ENCODE results near the gene PARS2. TPM values are rescaled to one million over a fixed set of nuclear protein-coding genes. Genes with fewer than 3 reads are reported as not detected.

Gene PARS2
- polyA plus RNA-seq, 1 donor from 2014 or later: 1.9 TPM

DNA sequence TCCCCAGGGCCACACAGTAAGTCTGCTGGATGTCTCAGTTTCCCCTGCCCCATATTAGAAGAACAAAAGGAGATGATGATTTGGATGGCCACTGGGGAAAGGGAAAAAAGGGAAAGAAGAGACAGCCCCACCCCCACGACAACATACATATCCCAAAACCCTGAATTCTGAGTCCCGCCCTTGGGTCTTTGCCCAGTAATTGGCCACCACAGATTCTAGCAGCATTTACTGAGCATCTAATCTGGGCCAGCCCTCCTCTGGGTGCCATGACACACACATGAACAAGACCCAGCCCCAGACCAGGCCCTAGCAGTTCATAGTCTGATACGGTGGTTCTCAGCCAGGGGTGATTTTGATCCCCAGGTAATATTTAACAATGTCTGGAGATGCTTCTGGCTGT, 53.9 kb downstream of the PARS2 start:
- no peaks in the 10 kb centered on the region for H4K20me1 ChIP-seq (ENCODE audit: insufficient read depth)
- H3K9me3 ChIP-seq (ENCODE audit: low read length): no peaks in the 10 kb centered on the region
- no peak overlapping the region for H2AFZ ChIP-seq (ENCODE audit: low read depth, low read length)
- no peaks in the 10 kb centered on the region for H3K9me2 ChIP-seq (ENCODE audit: insufficient read depth, low read length)
- no peaks in the 10 kb centered on the region for H3F3A ChIP-seq (ENCODE audit: insufficient read depth, low read length, poor library complexity, severe bottlenecking)
- no peak overlapping the region for H3K4me2 ChIP-seq (ENCODE audit: low read length)
- no peaks in the 10 kb centered on the region for H3K36me3 ChIP-seq (ENCODE audit: insufficient read depth, low read length)
- H3K4me3 ChIP-seq (ENCODE audit: low read length): no peak overlapping the region
- TF ChIP-seq, protein P1, sequence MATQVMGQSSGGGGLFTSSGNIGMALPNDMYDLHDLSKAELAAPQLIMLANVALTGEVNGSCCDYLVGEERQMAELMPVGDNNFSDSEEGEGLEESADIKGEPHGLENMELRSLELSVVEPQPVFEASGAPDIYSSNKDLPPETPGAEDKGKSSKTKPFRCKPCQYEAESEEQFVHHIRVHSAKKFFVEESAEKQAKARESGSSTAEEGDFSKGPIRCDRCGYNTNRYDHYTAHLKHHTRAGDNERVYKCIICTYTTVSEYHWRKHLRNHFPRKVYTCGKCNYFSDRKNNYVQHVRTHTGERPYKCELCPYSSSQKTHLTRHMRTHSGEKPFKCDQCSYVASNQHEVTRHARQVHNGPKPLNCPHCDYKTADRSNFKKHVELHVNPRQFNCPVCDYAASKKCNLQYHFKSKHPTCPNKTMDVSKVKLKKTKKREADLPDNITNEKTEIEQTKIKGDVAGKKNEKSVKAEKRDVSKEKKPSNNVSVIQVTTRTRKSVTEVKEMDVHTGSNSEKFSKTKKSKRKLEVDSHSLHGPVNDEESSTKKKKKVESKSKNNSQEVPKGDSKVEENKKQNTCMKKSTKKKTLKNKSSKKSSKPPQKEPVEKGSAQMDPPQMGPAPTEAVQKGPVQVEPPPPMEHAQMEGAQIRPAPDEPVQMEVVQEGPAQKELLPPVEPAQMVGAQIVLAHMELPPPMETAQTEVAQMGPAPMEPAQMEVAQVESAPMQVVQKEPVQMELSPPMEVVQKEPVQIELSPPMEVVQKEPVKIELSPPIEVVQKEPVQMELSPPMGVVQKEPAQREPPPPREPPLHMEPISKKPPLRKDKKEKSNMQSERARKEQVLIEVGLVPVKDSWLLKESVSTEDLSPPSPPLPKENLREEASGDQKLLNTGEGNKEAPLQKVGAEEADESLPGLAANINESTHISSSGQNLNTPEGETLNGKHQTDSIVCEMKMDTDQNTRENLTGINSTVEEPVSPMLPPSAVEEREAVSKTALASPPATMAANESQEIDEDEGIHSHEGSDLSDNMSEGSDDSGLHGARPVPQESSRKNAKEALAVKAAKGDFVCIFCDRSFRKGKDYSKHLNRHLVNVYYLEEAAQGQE (IDR thresholded peaks at IDR 0.05; ENCODE audit: borderline replicate concordance): no peak
- TF ChIP-seq CTCF (IDR thresholded peaks at IDR 0.05; ENCODE audit: poor library complexity, severe bottlenecking) (no peak), RAD21 (conservative IDR thresholded peaks at IDR 0.05) (no peak), MXI1 (conservative IDR thresholded peaks at IDR 0.05; ENCODE audit: poor library complexity, severe bottlenecking) (no peak), TAF1 (IDR thresholded peaks at IDR 0.05; ENCODE audit: low read depth) (no peak), EP300 (conservative IDR thresholded peaks at IDR 0.05; ENCODE audit: poor library complexity, severe bottlenecking) (no peak), EZH2 (IDR thresholded peaks at IDR 0.05; ENCODE audit: borderline replicate concordance, insufficient read depth, low read length, poor library complexity, severe bottlenecking) (no peak), SMC3 (conservative IDR thresholded peaks at IDR 0.05; ENCODE audit: poor library complexity) (no peak), POLR2AphosphoS5 (IDR thresholded peaks at IDR 0.05) (no peak)
- H3K79me2 ChIP-seq (replicated peaks; ENCODE audit: insufficient read depth, low read length): no peaks in the 10 kb centered on the region
- H3K27me3 ChIP-seq (ENCODE audit: insufficient read depth, low read depth, low read length): no peaks in the 10 kb centered on the region
- no peak overlapping the region for H3K9ac ChIP-seq (ENCODE audit: low read length)
- no peak overlapping the region for H3K27ac ChIP-seq (ENCODE audit: low read length)

DNA sequence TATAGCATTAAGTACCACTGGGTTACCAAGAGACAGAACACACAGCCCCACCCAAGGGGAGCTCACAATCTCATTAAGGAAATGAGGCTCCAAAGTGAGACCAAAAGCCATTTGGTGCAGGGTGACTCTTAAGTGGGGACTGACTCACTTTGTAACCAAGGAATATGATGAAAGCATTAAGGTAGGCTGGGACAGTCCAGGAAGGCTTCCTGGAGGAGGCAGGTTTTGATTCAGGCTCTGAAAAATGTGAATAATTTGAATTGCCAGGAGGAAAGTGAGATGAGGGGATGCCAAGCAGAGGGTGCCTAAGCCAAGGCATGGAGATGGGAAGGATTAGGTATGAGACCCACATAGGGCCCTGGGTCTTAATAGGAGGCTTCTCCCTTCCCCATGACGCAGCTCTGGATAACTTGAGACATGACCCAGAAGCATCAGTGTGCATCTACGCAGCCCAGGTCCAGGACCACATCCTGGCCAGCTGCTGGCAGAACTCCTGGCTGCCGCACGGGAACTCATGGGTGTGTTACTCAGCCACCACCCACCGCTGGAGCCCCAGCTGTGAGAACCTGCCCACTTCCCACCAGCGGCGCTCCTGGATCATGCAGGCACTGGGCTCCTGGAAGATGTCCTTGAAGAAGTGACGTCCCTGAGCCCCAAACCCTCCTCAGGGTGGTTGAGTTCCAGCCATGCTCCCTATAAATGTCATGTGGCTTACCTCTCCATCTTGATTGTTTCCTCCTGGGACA, 54.6 kb downstream of the PARS2 start:
- Histone ChIP-seq H4K20me1 (ENCODE audit: insufficient read depth) (no peaks in the 10 kb centered on the region), H3K27ac (ENCODE audit: low read length) (no peak overlapping the region), H3K36me3 (ENCODE audit: insufficient read depth, low read length) (no peaks in the 10 kb centered on the region), H3K4me2 (ENCODE audit: low read length) (no peak overlapping the region), H3K79me2 (replicated peaks; ENCODE audit: insufficient read depth, low read length) (no peaks in the 10 kb centered on the region), H2AFZ (ENCODE audit: low read depth, low read length) (no peak overlapping the region), H3K9me2 (ENCODE audit: insufficient read depth, low read length) (no peaks in the 10 kb centered on the region), H3K4me3 (ENCODE audit: low read length) (no peak overlapping the region), H3K9me3 (ENCODE audit: low read length) (no peaks in the 10 kb centered on the region), H3F3A (ENCODE audit: insufficient read depth, low read length, poor library complexity, severe bottlenecking) (no peaks in the 10 kb centered on the region), H3K27me3 (ENCODE audit: insufficient read depth, low read depth, low read length) (no peaks in the 10 kb centered on the region), H3K9ac (ENCODE audit: low read length) (no peak overlapping the region)
- TF ChIP-seq SMC3 (conservative IDR thresholded peaks at IDR 0.05; ENCODE audit: poor library complexity) (no peak), RAD21 (conservative IDR thresholded peaks at IDR 0.05) (no peak), CTCF (IDR thresholded peaks at IDR 0.05; ENCODE audit: poor library complexity, severe bottlenecking) (no peak), MXI1 (conservative IDR thresholded peaks at IDR 0.05; ENCODE audit: poor library complexity, severe bottlenecking) (no peak), EZH2 (IDR thresholded peaks at IDR 0.05; ENCODE audit: borderline replicate concordance, insufficient read depth, low read length, poor library complexity, severe bottlenecking) (no peak), EP300 (conservative IDR thresholded peaks at IDR 0.05; ENCODE audit: poor library complexity, severe bottlenecking) (no peak), TAF1 (IDR thresholded peaks at IDR 0.05; ENCODE audit: low read depth) (no peak), POLR2AphosphoS5 (IDR thresholded peaks at IDR 0.05) (no peak)
- TF ChIP-seq, protein P1 (IDR thresholded peaks at IDR 0.05; ENCODE audit: borderline replicate concordance): no peak
